ENCODE results near the gene PROC. TPM values are rescaled to one million over a fixed set of nuclear protein-coding genes. Genes with fewer than 3 reads are reported as not detected.

The PROC gene
- total RNA-seq, 1 donor from 2014 or later, result 0.25 TPM

DNA sequence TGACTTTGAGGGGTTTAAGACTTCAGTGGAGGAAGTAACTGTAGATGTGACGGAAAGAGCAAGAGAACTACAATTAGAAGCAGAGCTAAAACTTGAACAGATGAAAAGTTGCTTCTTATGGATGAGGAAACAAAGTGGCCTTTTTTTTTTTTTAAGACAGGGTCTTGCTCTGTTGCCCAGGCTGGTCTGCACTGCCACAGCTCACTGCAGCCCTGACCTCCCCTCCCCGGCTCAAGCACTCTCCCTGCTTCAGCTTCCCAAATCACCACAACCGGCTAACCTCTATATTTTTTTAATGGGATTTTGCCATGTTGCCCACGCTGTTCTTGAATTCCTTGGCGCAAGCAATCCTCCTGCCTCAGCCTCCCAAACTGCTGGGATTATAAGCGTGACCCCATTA lies 33.7 kb upstream of the PROC start:
- Mint-ChIP-seq H3K4me3 (no peak overlapping the region), H3K27me3 (ENCODE audit: low read depth) (no peaks in the 10 kb centered on the region), H3K9me3 (no peaks in the 10 kb centered on the region), H3K27ac (peak overlapping the region; percentile 19), H3K36me3 (no peaks in the 10 kb centered on the region), H3K4me1 (peaks cover 53% of the 10 kb centered on the region)
- TF ChIP-seq, protein P1, sequence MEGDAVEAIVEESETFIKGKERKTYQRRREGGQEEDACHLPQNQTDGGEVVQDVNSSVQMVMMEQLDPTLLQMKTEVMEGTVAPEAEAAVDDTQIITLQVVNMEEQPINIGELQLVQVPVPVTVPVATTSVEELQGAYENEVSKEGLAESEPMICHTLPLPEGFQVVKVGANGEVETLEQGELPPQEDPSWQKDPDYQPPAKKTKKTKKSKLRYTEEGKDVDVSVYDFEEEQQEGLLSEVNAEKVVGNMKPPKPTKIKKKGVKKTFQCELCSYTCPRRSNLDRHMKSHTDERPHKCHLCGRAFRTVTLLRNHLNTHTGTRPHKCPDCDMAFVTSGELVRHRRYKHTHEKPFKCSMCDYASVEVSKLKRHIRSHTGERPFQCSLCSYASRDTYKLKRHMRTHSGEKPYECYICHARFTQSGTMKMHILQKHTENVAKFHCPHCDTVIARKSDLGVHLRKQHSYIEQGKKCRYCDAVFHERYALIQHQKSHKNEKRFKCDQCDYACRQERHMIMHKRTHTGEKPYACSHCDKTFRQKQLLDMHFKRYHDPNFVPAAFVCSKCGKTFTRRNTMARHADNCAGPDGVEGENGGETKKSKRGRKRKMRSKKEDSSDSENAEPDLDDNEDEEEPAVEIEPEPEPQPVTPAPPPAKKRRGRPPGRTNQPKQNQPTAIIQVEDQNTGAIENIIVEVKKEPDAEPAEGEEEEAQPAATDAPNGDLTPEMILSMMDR (IDR thresholded peaks at IDR 0.05; ENCODE audit: unreplicated experiment), result no peak
- DNase-seq (ENCODE audit: low spot score in 2 of 2, unreplicated experiment in 2 of 2), result no peak

DNA sequence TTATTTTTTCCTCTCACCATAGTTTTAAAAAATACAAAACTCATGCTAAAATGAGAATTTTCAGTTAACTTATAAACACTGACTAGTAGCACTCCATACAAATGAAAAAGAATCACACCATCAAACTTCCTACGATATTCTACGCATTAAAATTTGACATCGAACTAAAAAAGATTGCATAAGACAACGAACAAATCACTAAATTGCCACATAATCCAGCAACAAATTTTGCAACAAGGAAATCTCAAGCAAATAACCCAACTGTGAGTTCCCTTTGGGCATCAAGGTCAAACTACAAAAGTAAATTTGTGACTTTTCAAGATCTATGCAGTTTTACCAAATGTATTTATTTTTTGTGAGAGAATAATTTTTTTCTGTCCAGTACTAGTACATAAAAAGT lies 32.0 kb upstream of the PROC start:
- H3K9me3 Mint-ChIP-seq, result no peaks in the 10 kb centered on the region
- TF ChIP-seq, protein P1 (IDR thresholded peaks at IDR 0.05; ENCODE audit: unreplicated experiment), result no peak
- peaks cover 51% of the 10 kb centered on the region for H3K4me1 Mint-ChIP-seq
- no peaks in the 10 kb centered on the region for H3K27me3 Mint-ChIP-seq (ENCODE audit: low read depth)
- peak overlapping the region; percentile 87 for H3K4me3 Mint-ChIP-seq
- H3K27ac Mint-ChIP-seq, result peak overlapping the region; percentile 97
- DNase-seq (ENCODE audit: low spot score in 2 of 2, unreplicated experiment in 2 of 2), result no peak
- no peaks in the 10 kb centered on the region for H3K36me3 Mint-ChIP-seq

DNA sequence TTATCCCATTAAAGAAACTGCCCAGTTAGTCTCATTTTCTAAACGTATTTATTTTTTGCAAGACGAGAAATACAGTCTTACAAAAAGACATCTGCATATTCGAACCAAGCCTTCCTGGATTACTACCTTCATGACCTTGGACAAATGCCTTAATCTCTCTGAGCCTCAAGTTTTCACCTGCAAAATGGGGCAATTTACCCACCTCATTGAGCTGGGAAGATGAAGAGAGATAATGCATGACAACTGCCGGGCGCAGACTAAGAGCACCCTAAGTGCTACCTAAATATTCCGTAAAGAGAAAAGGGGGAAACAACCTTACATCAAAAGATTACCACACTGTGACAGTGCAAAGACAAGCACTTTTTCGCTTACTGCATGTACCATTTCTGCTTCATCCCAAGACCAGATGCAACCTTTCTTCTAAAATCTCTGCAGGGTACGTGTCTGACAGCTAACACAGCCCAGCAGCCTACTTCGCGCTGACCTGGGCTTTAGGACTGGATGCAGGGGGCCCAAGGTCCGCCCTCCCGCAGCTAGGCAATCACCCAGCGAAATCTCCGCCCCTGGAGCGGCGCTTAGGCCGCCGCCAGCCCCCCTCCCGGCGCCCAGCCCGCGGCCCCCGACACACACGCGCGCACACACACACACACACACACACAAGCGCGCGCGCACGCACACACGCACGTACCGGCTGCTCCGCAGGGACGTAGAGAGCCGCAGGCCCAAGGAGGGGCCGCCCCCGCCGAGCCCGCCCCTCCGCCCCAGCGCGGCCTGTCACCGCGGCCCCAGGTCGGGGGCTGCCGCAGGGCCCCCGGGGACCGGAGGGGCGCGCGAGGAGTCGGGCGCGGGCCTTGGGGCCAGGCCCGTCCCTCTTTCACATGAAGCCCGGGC lies 31.2 kb upstream of the PROC start:
- peak; percentile 66 to 76 for DNase-seq (ENCODE audit: low spot score in 2 of 2, unreplicated experiment in 2 of 2)
- Mint-ChIP-seq H3K9me3 (no peaks in the 10 kb centered on the region), H3K4me1 (peaks cover 44% of the 10 kb centered on the region), H3K36me3 (no peaks in the 10 kb centered on the region), H3K4me3 (peak overlapping the region; percentile 87), H3K27ac (peak overlapping the region; percentile 97), H3K27me3 (ENCODE audit: low read depth) (no peaks in the 10 kb centered on the region)
- TF ChIP-seq, protein P1 (IDR thresholded peaks at IDR 0.05; ENCODE audit: unreplicated experiment), result no peak

DNA sequence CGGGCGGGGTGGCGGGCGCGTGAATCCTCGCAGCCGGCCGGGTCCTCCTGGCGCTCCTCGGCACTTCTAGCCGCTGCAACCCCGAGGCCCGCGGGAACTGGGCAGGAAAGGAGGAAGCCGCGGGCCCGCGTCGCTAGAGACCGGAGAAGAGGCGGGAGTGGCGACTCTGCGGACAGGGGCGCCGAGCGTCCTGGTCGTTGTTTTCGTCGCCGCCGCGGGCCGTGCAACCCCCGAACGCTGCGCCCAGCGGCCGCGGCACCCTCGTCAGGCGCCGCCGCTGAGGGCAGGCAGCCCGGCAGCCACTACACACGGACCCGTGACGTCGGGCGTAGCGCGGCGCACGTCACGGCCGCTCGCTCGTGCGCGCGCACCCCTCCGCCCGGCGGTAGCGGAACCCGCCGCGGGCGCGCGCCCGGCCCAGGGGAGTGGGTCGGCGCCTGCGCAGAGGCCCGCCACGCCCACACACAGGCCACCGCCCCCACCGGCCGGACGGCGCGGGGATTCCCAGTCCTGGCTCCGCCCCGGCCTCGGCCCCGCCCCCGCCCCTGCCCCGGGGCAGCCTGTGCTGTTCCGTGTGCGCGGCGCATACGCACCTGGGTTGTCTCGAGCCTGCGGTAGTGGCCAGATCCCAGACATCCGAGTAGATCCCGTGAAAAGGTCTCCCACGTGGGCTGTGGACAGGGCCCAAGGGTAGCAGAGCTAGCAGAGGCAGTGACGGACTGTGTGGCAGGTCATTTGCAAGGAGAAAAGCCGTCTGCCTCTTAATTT lies 30.4 kb upstream of the PROC start, which contains the start of gene MAP3K2:
TSS of gene MAP3K2 (minus strand) at position 321 of the 768 bp plus-strand sequence. CDS start 44,846 bp downstream, outside the sequence.
- peaks cover 4% of the 10 kb centered on the region for H3K36me3 Mint-ChIP-seq
- peak within 1 kb of the TSS; percentile 87 for H3K4me3 Mint-ChIP-seq
- TF ChIP-seq, protein P1 (IDR thresholded peaks at IDR 0.05; ENCODE audit: unreplicated experiment), result no peak
- H3K27ac Mint-ChIP-seq, result peak within 1 kb of the TSS; percentile 99
- H3K9me3 Mint-ChIP-seq, result no peaks in the 10 kb centered on the region
- H3K27me3 Mint-ChIP-seq (ENCODE audit: low read depth), result no peaks in the 10 kb centered on the region
- peaks cover 41% of the 10 kb centered on the region for H3K4me1 Mint-ChIP-seq
- peak; percentile 96 to 97 for DNase-seq (ENCODE audit: low spot score in 2 of 2, unreplicated experiment in 2 of 2)

DNA sequence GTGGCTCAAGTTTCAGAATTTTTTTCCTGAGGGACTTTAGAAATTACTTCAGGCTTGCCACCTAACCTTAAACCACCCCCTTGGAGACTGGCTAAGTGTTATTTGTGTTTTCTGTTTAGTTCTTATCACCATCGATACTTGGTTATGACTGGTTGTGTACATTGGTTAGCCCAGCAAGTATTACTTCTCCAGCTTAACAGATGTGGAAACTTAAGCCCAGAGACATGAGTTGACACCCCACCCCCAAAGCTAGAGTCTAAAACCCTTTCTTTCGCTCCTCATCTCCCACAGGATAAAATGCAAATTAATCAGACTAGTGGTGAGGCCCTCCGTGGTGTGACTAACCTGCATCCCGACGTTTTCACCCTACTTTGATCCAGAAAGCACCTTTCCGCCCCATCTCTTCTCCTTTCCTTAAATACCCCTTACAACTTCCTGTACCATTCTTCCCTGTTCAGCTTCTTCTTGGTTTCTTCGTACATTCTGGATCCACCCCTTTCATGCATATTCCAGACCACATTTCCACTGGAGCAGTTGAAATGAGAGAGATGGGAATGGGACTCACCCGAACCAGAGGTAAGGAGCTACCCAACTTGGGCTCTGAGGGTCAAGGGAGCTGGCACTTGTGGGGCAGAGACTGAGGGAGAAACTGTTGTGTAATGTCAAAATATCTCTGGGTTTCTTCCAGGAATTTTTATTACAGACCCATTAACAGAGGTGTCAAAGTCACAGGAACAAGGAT lies 29.6 kb upstream of the PROC start:
- Mint-ChIP-seq H3K4me3 (peak overlapping the region; percentile 83), H3K36me3 (peaks cover 10% of the 10 kb centered on the region), H3K27ac (peak overlapping the region; percentile 99), H3K4me1 (peaks cover 40% of the 10 kb centered on the region), H3K9me3 (peaks cover 6% of the 10 kb centered on the region), H3K27me3 (ENCODE audit: low read depth) (no peaks in the 10 kb centered on the region)
- TF ChIP-seq, protein P1 (IDR thresholded peaks at IDR 0.05; ENCODE audit: unreplicated experiment), result no peak
- no peak for DNase-seq (ENCODE audit: low spot score in 2 of 2, unreplicated experiment in 2 of 2)

Data from mesothelial cell of epicardium (in vitro differentiated cells).